HepG2 (cell line): Measurements from ENCODE around the gene ASPHD1. TPM values are rescaled to one million over a fixed set of nuclear protein-coding genes. Genes with fewer than 3 reads are reported as not detected.

Experiments used
- FOXJ3 ChIP-seq: sonication (generic); formaldehyde crosslinking; IDR thresholded peaks from 2 replicates; pipeline ENCODE4 v1.4.0; 2020; ENCODE audit warnings: missing genetic modification reagents, mild to moderate bottlenecking, borderline replicate concordance
- HDAC1 ChIP-seq: sonication (generic); formaldehyde crosslinking; IDR thresholded peaks from 2 replicates; pipeline ENCODE4 v1.5.1; 2020; ENCODE audit warnings: mild to moderate bottlenecking, missing genetic modification reagents
- NRL ChIP-seq: sonication (generic); formaldehyde crosslinking; IDR thresholded peaks from 2 replicates; pipeline ENCODE4 v1.5.0; 2020; ENCODE audit warnings: missing genetic modification reagents, mild to moderate bottlenecking, moderate library complexity, borderline replicate concordance
- PAX8 ChIP-seq: sonication (generic); formaldehyde crosslinking; IDR thresholded peaks from 2 replicates; pipeline ENCODE4 v1.8.0; 2022; ENCODE audit warnings: mild to moderate bottlenecking, missing genetic modification reagents, borderline replicate concordance
- SAFB2 ChIP-seq: sonication (generic); formaldehyde crosslinking; IDR thresholded peaks from 2 replicates; pipeline ENCODE4 v1.5.1; 2020; ENCODE audit warnings: missing genetic modification reagents, low read depth, mild to moderate bottlenecking, borderline replicate concordance
- SOX13 ChIP-seq, 3 experiments: fragments of 450-650 bp in 1 of 3; sonication (generic) in 1 of 3; formaldehyde crosslinking in 1 of 3; IDR thresholded peaks in 2 of 3; conservative IDR thresholded peaks in 1 of 3; 2 replicates each; pipeline versions ENCODE4 v1.5.0 to v1.6.1; 2016 to 2020; ENCODE audit warnings: antibody characterized with exemption in 1 of 3, mild to moderate bottlenecking in 1 of 3, missing compliant biosample characterization in 1 of 3, missing genetic modification reagents in 1 of 3, moderate library complexity in 1 of 3
- STAT6 ChIP-seq: sonication (generic); formaldehyde crosslinking; IDR thresholded peaks from 2 replicates; pipeline ENCODE4 v1.4.0; 2020; ENCODE audit warnings: missing genetic modification reagents, mild to moderate bottlenecking, borderline replicate concordance
- TRAFD1 ChIP-seq: sonication (generic); formaldehyde crosslinking; IDR thresholded peaks from 2 replicates; pipeline ENCODE4 v1.5.1; 2020; ENCODE audit warnings: missing genetic modification reagents, mild to moderate bottlenecking, borderline replicate concordance
- ZBTB2 ChIP-seq: sonication (generic); formaldehyde crosslinking; IDR thresholded peaks from 2 replicates; pipeline ENCODE4 v1.8.0; 2022; ENCODE audit warnings: low read depth, missing genetic modification reagents
- ZNF33B ChIP-seq: sonication (generic); formaldehyde crosslinking; IDR thresholded peaks from 2 replicates; pipeline ENCODE4 v1.5.1; 2020; ENCODE audit warnings: mild to moderate bottlenecking, missing genetic modification reagents
- ZNF607 ChIP-seq: sonication (generic); formaldehyde crosslinking; IDR thresholded peaks from 2 replicates; pipeline ENCODE4 v1.5.1; 2020; ENCODE audit warnings: missing genetic modification reagents, mild to moderate bottlenecking, borderline replicate concordance
- ZNF674 ChIP-seq: sonication (generic); formaldehyde crosslinking; IDR thresholded peaks from 2 replicates; pipeline ENCODE4 v1.5.0; 2020; ENCODE audit warnings: low read depth, mild to moderate bottlenecking, missing genetic modification reagents
- ZNF720 ChIP-seq: sonication (generic); formaldehyde crosslinking; IDR thresholded peaks from 2 replicates; pipeline ENCODE4 v1.4.0; 2020; ENCODE audit warnings: missing genetic modification reagents
- ZNF850 ChIP-seq: sonication (generic); formaldehyde crosslinking; conservative IDR thresholded peaks from 2 replicates; pipeline ENCODE4 v1.9.0; 2021; ENCODE audit warnings: mild to moderate bottlenecking, missing genetic modification reagents
- polyA plus RNA-seq, 8 experiments: library from polyadenylated mRNA; depleted of rRNA in 3 of 8; stranded (reverse) in 7 of 8; unstranded in 1 of 8; fragments of >200 nt; fragmentation: Illumina TruSeq in 4 of 8; extraction: Trizol in 4 of 8; gene quantifications; 2 replicates each; pipeline versions ENCODE4 v1.2.1 to v1.2.3, GENCODE V29; 2011 to 2016; ENCODE audit warnings: low read depth in 4 of 8, missing spikeins in 1 of 8, mixed read lengths in 1 of 8; ENCODE audit not compliant: insufficient read depth in 1 of 8
- total RNA-seq, 5 experiments: library from RNA; depleted of rRNA; stranded (reverse); fragments of >200 nt; fragmentation: Illumina TruSeq; extraction: Trizol; gene quantifications; 2 replicates each; pipeline ENCODE4 v1.2.3, GENCODE V29; 2016; ENCODE audit warnings: low read depth in 1 of 5
- TF ChIP-seq, protein P1 (sequence below): sonication (generic); formaldehyde crosslinking; IDR thresholded peaks from 2 replicates; pipeline ENCODE4 v1.4.0; 2020; ENCODE audit warnings: mild to moderate bottlenecking, missing genetic modification reagents
- TF ChIP-seq, protein P2 (sequence below): sonication (generic); formaldehyde crosslinking; IDR thresholded peaks from 2 replicates; pipeline ENCODE4 v1.9.0; 2021; ENCODE audit warnings: missing genetic modification reagents, mild to moderate bottlenecking, borderline replicate concordance

The ASPHD1 gene
- total and polyA plus RNA-seq, 2 of the 13 experiments (the other 11 are each of a cell fraction or from before 2014, with no cell fraction given): 13.1 to 19.7 TPM

DNA sequence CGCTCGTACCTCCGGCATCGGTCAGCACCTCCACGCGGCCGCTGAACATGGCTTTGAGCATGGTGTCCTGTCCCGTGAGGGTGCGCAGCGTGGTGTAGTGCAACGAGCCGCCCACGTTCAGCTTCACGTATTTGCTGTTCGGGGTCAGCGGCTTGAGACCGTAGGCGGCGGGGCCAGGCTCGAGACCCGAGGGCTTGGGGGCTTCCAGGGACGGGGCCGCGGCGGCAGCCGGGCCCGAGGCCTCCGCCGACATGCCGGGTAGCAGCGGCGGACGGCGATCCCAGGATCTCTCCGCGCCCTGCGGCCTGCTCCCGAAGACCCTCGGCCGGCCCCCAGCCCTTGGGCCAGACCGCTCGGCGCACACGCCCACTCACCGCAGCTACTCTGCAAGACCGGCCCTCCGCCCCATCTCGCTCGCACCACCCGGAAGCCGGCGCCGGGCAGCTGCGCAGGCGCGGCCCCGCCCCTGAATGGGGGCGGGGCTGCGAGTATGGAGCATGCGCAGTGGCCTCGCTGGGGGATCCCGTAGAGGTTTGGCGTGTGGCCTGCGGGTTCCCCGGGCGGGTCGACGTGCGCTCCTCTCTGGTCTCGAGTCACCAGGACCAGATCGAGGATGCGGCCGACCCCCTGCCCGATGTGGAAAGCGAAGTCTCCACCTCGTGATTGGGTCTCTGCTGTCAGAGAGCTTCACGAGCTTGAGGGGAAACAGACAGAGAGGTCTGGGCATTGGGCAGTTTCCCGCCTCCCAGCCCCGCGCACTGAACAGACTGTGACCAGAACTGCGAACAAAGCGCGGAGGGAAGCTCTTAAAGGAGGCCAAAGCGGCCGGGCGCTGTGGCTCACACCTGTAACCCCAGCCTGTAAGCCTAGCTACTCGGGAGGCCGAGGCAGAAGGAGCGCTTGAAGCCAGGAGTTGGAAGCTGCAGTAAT, 25.8 kb downstream of the ASPHD1 start, which contains the start of gene KCTD13 (continued):
- 0 out of 2 replicates have a peak, but pooled peaks have one; percentile 37 for TF ChIP-seq SOX13 (IDR thresholded peaks at IDR 0.05)
- peak in 1 of 2 experiments; percentile 24; a peak in 1 of 4 replicates for TF ChIP-seq SOX13 (CRISPR knock-in tag; conservative IDR thresholded peaks at IDR 0.05 in 1 of 2, IDR thresholded peaks at IDR 0.05 in 1 of 2)
- peak; percentile 79; the same call in 1 of the 2 replicates for TF ChIP-seq STAT6 (CRISPR knock-in tag)
- TF ChIP-seq SAFB2: peak; percentile 88
- TF ChIP-seq, protein P1, sequence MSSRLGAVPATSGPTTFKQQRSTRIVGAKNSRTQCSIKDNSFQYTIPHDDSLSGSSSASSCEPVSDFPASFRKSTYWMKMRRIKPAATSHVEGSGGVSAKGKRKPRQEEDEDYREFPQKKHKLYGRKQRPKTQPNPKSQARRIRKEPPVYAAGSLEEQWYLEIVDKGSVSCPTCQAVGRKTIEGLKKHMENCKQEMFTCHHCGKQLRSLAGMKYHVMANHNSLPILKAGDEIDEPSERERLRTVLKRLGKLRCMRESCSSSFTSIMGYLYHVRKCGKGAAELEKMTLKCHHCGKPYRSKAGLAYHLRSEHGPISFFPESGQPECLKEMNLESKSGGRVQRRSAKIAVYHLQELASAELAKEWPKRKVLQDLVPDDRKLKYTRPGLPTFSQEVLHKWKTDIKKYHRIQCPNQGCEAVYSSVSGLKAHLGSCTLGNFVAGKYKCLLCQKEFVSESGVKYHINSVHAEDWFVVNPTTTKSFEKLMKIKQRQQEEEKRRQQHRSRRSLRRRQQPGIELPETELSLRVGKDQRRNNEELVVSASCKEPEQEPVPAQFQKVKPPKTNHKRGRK (CRISPR knock-in tag): no peak
- peak; percentile 84 for TF ChIP-seq HDAC1 (CRISPR knock-in tag)
- 0 out of 2 replicates have a peak, but pooled peaks have one; percentile 54 for TF ChIP-seq ZBTB2 (CRISPR knock-in tag)
- TF ChIP-seq ZNF720 (CRISPR knock-in tag): 0 out of 2 replicates have a peak, but pooled peaks have one; percentile 35
- TF ChIP-seq, protein P2, sequence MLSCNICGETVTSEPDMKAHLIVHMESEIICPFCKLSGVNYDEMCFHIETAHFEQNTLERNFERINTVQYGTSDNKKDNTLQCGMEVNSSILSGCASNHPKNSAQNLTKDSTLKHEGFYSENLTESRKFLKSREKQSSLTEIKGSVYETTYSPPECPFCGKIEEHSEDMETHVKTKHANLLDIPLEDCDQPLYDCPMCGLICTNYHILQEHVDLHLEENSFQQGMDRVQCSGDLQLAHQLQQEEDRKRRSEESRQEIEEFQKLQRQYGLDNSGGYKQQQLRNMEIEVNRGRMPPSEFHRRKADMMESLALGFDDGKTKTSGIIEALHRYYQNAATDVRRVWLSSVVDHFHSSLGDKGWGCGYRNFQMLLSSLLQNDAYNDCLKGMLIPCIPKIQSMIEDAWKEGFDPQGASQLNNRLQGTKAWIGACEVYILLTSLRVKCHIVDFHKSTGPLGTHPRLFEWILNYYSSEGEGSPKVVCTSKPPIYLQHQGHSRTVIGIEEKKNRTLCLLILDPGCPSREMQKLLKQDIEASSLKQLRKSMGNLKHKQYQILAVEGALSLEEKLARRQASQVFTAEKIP (CRISPR knock-in tag): no peak
- TF ChIP-seq ZNF33B (CRISPR knock-in tag): peak; percentile 89; the same call in 1 of the 2 replicates
- TF ChIP-seq ZNF850: no peak
- TF ChIP-seq ZNF607 (CRISPR knock-in tag): no peak; the same call in 1 of the 2 replicates
- peak; percentile 82; the same call in 1 of the 2 replicates for TF ChIP-seq PAX8 (CRISPR knock-in tag)
- TF ChIP-seq FOXJ3 (CRISPR knock-in tag): peak; percentile 68; the same call in 1 of the 2 replicates
- TF ChIP-seq ZNF674 (CRISPR knock-in tag): peak; percentile 80; the same call in 1 of the 2 replicates
- peak; percentile 43; the same call in 1 of the 2 replicates for TF ChIP-seq NRL (CRISPR knock-in tag)
- no peak; the same call in 1 of the 2 replicates for TF ChIP-seq TRAFD1 (CRISPR knock-in tag)
